HG02759 (cell line): ENCODE results near the gene TOB2.

ENCODE experiments used
- ATAC-seq: cut with Tn5 transposase; IDR thresholded peaks from one replicate; pipeline ENCODE4 v1.9.1; 2021; ENCODE audit warnings: mild to moderate bottlenecking, moderate library complexity; ENCODE audit not compliant: unreplicated experiment

The TOB2 gene

GRCh38 chr22:41394012-41394356 lies 52.6 kb downstream of the TOB2 start:
- ATAC-seq: no peak

GRCh38 chr22:41387341-41387740 lies 59.3 kb downstream of the TOB2 start:
- no peak for ATAC-seq

- ATAC-seq: no peak
Observed at GRCh38 chr22:41384128-41384527, 62.5 kb downstream of the TOB2 start.
